ENCODE data around the gene ANO10.

The ANO10 gene

GRCh38 chr3:43343815-43344214 lies 278.0 kb downstream of the ANO10 start:
- ChIA-PET CTCF (no interaction called here), POLR2A (no interaction called here)
- Histone ChIP-seq H3K4me1 (ENCODE audit: control insufficient read depth, insufficient read depth, low read length) (no peaks in the 10 kb centered on the region), H3K9me3 (ENCODE audit: control insufficient read depth, insufficient read depth, low read depth, low read length) (no peaks in the 10 kb centered on the region), H3K27ac (ENCODE audit: extremely low read depth, low read depth, low read length) (no peak overlapping the region), H3K4me3 (ENCODE audit: low read depth, low read length) (no peak overlapping the region), H3K36me3 (ENCODE audit: control insufficient read depth in 2 of 2, insufficient read depth in 1 of 2, low read length in 2 of 2) (peaks cover 0 to 80% of the 10 kb centered on the region in 2 experiments; a peak in 1 of 3 replicates)
- no peak for TF ChIP-seq ZNF214 (tag by site-specific recombination; IDR thresholded peaks at IDR 0.05; ENCODE audit: borderline replicate concordance)
- no peak for TF ChIP-seq SP3 (tag by site-specific recombination; IDR thresholded peaks at IDR 0.05)
- TF ChIP-seq ZNF18 (tag by site-specific recombination; IDR thresholded peaks at IDR 0.05), result no peak
- TF ChIP-seq SCRT1 (tag by site-specific recombination; IDR thresholded peaks at IDR 0.05; ENCODE audit: borderline replicate concordance), result no peak
- TF ChIP-seq SCRT2 (tag by site-specific recombination; IDR thresholded peaks at IDR 0.05), result no peak
- no peak for TF ChIP-seq ZNF664 (tag by site-specific recombination; IDR thresholded peaks at IDR 0.05)
- TF ChIP-seq ZNF366 (tag by site-specific recombination; conservative IDR thresholded peaks at IDR 0.05), result no peak

DNA sequence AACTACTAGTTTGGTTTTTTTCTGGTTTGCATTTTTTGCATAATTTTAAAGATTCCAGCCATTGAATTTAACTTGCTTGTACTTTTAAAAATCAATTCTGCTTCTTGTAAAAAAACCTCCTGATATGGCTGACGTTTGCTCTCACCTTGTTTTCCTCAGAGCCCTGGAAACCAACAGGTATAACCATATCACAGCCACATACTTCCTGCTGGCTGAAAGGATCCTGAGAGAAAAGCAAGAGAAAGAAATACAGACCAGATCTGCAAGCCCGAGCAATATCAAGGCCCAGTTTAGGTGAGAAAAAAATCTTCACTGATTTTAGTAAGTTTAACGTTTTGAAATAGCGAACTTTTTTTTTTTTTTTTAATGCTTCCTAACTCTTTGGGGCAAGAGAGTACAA lies 278.6 kb downstream of the ANO10 start:
- no peaks in the 10 kb centered on the region for H3K9me3 ChIP-seq (ENCODE audit: control insufficient read depth, insufficient read depth, low read depth, low read length)
- H3K4me3 ChIP-seq (ENCODE audit: low read depth, low read length), result no peak overlapping the region
- H3K36me3 ChIP-seq (ENCODE audit: control insufficient read depth in 2 of 2, insufficient read depth in 1 of 2, low read length in 2 of 2), result peaks cover 0 to 77% of the 10 kb centered on the region in 2 experiments; a peak in 1 of 3 replicates
- TF ChIP-seq ZNF654 (tag by site-specific recombination; IDR thresholded peaks at IDR 0.05; ENCODE audit: low read depth) (no peak), KLF16 (tag by site-specific recombination; IDR thresholded peaks at IDR 0.05) (no peak), ZNF398 (tag by site-specific recombination; IDR thresholded peaks at IDR 0.05) (no peak), ZNF621 (tag by site-specific recombination; IDR thresholded peaks at IDR 0.05) (no peak), ZNF24 (tag by site-specific recombination; IDR thresholded peaks at IDR 0.05) (no peak), ZNF16 (tag by site-specific recombination; IDR thresholded peaks at IDR 0.05; ENCODE audit: low read depth) (no peak), ZNF701 (tag by site-specific recombination; IDR thresholded peaks at IDR 0.05) (no peak), ZBTB17 (tag by site-specific recombination; IDR thresholded peaks at IDR 0.05) (no peak), ZNF433 (tag by site-specific recombination; IDR thresholded peaks at IDR 0.05; ENCODE audit: low read depth) (no peak), ZFP37 (tag by site-specific recombination; IDR thresholded peaks at IDR 0.05) (no peak), EGR2 (tag by site-specific recombination; IDR thresholded peaks at IDR 0.05; ENCODE audit: low read depth) (no peak), ZNF501 (tag by site-specific recombination; IDR thresholded peaks at IDR 0.05) (no peak), ZNF223 (tag by site-specific recombination; IDR thresholded peaks at IDR 0.05) (no peak), ATF2 (tag by site-specific recombination; IDR thresholded peaks at IDR 0.05; ENCODE audit: low read depth) (no peak), ZBTB7A (tag by site-specific recombination; IDR thresholded peaks at IDR 0.05; ENCODE audit: low read depth) (no peak)
- TF ChIP-seq, protein P1, sequence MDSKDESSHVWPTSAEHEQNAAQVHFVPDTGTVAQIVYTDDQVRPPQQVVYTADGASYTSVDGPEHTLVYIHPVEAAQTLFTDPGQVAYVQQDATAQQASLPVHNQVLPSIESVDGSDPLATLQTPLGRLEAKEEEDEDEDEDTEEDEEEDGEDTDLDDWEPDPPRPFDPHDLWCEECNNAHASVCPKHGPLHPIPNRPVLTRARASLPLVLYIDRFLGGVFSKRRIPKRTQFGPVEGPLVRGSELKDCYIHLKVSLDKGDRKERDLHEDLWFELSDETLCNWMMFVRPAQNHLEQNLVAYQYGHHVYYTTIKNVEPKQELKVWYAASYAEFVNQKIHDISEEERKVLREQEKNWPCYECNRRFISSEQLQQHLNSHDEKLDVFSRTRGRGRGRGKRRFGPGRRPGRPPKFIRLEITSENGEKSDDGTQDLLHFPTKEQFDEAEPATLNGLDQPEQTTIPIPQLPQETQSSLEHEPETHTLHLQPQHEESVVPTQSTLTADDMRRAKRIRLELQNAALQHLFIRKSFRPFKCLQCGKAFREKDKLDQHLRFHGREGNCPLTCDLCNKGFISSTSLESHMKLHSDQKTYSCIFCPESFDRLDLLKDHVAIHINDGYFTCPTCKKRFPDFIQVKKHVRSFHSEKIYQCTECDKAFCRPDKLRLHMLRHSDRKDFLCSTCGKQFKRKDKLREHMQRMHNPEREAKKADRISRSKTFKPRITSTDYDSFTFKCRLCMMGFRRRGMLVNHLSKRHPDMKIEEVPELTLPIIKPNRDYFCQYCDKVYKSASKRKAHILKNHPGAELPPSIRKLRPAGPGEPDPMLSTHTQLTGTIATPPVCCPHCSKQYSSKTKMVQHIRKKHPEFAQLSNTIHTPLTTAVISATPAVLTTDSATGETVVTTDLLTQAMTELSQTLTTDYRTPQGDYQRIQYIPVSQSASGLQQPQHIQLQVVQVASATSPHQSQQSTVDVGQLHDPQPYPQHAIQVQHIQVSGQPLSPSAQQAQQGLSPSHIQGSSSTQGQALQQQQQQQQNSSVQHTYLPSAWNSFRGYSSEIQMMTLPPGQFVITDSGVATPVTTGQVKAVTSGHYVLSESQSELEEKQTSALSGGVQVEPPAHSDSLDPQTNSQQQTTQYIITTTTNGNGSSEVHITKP (tag by site-specific recombination; IDR thresholded peaks at IDR 0.05), result no peak
- TF ChIP-seq, protein P2, sequence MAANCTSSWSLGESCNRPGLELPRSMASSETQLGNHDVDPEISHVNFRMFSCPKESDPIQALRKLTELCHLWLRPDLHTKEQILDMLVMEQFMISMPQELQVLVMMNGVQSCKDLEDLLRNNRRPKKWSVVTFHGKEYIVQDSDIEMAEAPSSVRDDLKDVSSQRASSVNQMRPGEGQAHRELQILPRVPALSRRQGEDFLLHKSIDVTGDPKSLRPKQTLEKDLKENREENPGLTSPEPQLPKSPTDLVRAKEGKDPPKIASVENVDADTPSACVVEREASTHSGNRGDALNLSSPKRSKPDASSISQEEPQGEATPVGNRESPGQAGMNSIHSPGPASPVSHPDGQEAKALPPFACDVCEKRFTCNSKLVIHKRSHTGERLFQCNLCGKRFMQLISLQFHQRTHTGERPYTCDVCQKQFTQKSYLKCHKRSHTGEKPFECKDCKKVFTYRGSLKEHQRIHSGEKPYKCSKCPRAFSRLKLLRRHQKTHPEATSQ (tag by site-specific recombination; IDR thresholded peaks at IDR 0.05), result no peak
- no peak overlapping the region for H3K27ac ChIP-seq (ENCODE audit: extremely low read depth, low read depth, low read length)
- no peaks in the 10 kb centered on the region for H3K4me1 ChIP-seq (ENCODE audit: control insufficient read depth, insufficient read depth, low read length)
- POLR2A ChIA-PET, result no interaction called here
- CTCF ChIA-PET, result no interaction called here
